Measurements from ENCODE around the gene SDF4.
"Not testable (repeated sequence)": the region's sequence is repeated elsewhere in the genome, so short reads cannot be mapped to it uniquely, and the experiment has no call there.

SDF4 gene

GRCh38 chr1:1203561-1204424 is 28.0 kb downstream of the SDF4 start:
- DNase-seq (ENCODE audit: insufficient read length, low spot score) = no peak
- TF ChIP-seq POLR2A (IDR thresholded peaks at IDR 0.05; ENCODE audit: low read depth, low read length) = no peak
- no peak for FAIRE-seq

DNA sequence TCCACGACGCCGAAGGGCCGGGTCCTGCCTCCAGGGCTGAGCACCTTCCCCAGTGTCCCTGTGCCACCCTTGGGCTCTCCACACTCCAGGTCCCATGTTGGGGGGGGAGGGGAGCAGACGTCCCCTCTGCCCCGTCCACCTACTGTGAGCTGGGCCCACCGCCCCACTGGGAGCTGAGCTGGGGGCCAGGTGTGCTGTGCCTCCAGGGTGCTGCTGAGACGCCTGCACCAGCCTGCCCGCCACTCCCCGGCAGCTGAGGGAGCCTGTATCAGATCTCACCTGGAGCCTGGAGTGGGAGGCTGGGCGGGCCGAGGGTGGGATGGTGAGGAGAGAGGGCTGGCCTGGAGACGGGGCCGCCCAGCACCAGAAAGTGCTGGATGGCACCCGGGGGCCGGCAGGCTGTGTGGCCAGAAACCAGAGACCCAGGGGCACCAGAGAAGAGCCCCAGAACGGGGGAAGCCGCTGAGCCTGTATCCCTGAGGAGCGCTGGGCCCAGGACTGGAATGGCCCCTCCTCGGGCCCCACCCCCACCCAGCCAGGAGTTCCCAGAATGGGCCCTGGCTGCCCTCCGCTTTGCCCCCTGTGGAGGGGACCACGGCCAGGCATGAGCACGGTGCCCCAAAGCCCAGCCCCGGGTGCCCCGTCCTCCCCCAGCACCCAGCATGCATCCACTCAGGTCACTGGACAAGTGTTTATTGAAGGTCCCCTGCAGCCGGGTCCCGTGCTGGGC is 28.8 kb downstream of the SDF4 start:
- DNase-seq (ENCODE audit: insufficient read length, low spot score) (no peak), FAIRE-seq (no peak)

GRCh38 chr1:1200876-1201810 is 30.7 kb downstream of the SDF4 start:
- no peak for TF ChIP-seq POLR2A (IDR thresholded peaks at IDR 0.05; ENCODE audit: low read depth, low read length)
- peak; percentile 69 for DNase-seq (ENCODE audit: insufficient read length, low spot score)
- FAIRE-seq = no peak

More for the DNA sequence above, 28.8 kb downstream of the SDF4 start:
- no peak for TF ChIP-seq POLR2A (IDR thresholded peaks at IDR 0.05; ENCODE audit: low read depth, low read length)

DNA sequence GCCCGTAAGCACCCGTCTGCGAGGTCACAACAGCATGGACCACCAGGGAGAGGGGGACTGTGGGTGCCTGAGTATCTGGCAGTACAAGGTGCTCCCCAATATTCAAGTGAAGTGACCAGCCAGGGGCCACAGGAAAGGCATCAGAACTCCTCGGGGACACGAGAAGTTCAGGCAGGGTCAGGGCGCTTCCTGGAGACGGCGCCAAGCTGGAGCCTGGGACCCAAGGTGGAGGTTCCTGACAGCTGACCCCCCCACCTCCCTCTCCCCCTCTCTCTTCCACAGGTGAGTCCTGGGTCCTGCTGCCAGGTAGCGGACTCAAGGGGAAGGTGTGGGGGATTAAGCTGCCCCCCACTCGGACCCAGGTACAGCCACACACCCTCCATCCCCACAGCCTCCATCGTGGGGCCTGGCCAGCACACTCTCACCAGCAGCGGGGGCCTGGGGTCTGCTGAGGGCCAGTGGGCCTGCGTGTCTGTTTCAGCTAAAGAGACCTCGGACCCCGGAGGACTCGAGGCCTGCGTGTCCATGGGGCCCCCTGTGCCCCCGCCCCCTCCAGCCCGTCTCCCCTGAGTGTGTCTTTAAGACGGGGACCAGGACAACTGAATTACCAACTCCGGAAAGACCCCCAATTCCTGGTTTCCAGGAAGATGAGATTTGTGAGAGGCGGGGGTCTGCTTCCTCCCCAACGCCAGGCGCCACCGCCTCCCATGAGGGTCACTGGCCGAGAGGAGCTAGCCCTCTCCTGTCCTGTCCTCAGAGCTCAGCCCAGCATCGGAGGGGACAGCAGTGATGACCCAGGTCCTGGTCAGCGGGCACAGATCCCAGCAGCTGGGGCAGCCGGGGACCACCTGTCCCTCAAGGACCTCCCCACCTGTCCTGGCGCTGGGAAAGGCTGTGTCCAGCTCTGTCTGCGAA is 31.6 kb downstream of the SDF4 start:
- no peak for DNase-seq (ENCODE audit: insufficient read length, low spot score)
- no peak for FAIRE-seq
- no peak for TF ChIP-seq POLR2A (IDR thresholded peaks at IDR 0.05; ENCODE audit: low read depth, low read length)

GRCh38 chr1:1199141-1199960 is 32.5 kb downstream of the SDF4 start:
- DNase-seq (ENCODE audit: insufficient read length, low spot score) (no peak), FAIRE-seq (no peak)
- no peak for TF ChIP-seq POLR2A (IDR thresholded peaks at IDR 0.05; ENCODE audit: low read depth, low read length)

GRCh38 chr1:1198423-1199140 is 33.2 kb downstream of the SDF4 start:
- no peak for TF ChIP-seq POLR2A (IDR thresholded peaks at IDR 0.05; ENCODE audit: low read depth, low read length)
- no peak for FAIRE-seq
- DNase-seq (ENCODE audit: insufficient read length, low spot score) = no peak

DNA sequence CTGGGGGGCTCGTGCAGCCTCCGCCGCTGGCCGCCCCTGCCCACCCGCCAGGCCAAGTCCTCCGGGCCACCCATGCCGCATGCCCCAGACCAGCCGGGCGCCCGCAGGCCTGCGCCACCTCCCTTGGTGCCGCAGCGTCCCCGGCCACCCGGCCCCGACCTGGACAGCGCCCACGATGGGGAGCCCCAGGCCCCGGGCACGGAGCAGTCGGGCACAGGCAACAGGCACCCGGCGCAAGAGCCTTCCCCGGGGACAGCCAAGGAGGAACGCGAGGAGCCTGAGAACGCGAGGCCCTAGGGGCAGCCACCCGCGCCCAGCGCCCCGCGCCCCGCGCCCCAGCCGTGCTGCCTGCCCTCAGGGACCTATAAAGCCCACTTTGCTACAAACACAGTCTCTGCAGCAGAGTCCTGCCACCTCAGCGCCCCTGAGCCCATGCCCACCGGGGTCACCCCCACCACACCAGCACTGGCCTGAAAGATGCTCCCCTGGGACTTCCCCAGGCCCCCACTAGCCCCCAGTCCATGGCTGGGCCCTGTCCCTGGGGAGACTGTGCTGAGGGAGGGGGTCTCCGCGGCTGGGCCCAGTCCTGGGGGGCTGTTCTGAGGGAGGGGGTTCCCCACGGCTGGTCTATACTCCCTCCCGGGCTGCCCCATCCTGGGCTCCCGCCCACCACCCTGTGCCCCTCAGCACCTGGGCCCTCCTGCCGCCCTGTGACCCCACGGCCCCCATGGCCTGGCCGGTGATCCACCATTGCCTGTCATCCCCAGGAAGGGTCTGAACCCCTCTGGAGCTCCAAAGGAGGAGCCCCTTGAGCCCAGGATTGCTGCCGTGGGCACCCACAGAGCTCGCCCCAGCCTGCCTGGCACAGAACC is 34.0 kb downstream of the SDF4 start:
- DNase-seq (ENCODE audit: insufficient read length, low spot score) (no peak), FAIRE-seq (no peak)
- no peak for TF ChIP-seq POLR2A (IDR thresholded peaks at IDR 0.05; ENCODE audit: low read depth, low read length)

GRCh38 chr1:1197188-1197500 is 34.7 kb downstream of the SDF4 start:
- FAIRE-seq (no peak), DNase-seq (ENCODE audit: insufficient read length, low spot score) (no peak)
- no peak for TF ChIP-seq POLR2A (IDR thresholded peaks at IDR 0.05; ENCODE audit: low read depth, low read length)

- FAIRE-seq = no peak
- no peak for TF ChIP-seq POLR2A (IDR thresholded peaks at IDR 0.05; ENCODE audit: low read depth, low read length)
- no peak for DNase-seq (ENCODE audit: insufficient read length, low spot score)
Measured at GRCh38 chr1:1196431-1197187, 35.2 kb downstream of the SDF4 start.

DNA sequence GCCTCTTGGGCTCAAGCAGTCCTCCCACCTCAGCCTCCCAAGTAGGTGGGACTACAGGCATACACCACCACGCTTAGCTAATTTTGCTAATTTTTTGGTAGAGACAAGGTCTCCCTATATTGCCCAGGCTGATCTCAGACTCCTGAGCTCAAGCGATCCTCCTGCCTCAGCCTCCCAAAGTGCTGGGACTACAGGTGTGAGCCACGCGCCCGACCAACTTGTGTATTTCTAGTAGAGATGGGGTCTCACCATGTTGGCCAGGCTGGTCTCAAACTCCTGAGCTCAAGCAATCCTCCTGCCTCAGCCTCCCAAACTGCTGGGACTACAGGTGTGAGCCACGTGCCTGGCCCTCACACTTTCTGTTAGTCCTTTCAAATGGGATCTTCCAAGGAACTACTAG is 36.1 kb downstream of the SDF4 start:
- not testable (repeated sequence) for FAIRE-seq; DNase-seq (ENCODE audit: insufficient read length, low spot score)
